Calu3 (cell line): ENCODE data around the gene POLR1D. TPM values are rescaled to one million over a fixed set of nuclear protein-coding genes. Genes with fewer than 3 reads are reported as not detected.

Experiments used
- BruUV-seq: library from RNA; stranded (reverse); fragments of 400-500 nt; replicated peaks from 2 replicates; lab custom pipeline; 2021; lab: Mats Ljungman, UMichigan
- CTCF ChIA-PET: fragments of 300-600 bp; sonication (Branson Sonifier 250); formaldehyde crosslinking; loops from one replicate; lab custom pipeline; 2022; ENCODE audit warnings: antibody characterized with exemption; lab: Charles Lee
- DNase-seq: peaks from one replicate; pipeline ENCODE4 v3.0.0; 2022
- H3K27ac Mint-ChIP-seq: one replicate; pipeline ENCODE4 v1.8.0; 2022; ENCODE audit warnings: mixed read lengths; ENCODE audit not compliant: unreplicated experiment
- H3K27me3 Mint-ChIP-seq: one replicate; pipeline ENCODE4 v1.8.0; 2022; ENCODE audit warnings: mixed read lengths; ENCODE audit not compliant: unreplicated experiment
- H3K36me3 Mint-ChIP-seq: one replicate; pipeline ENCODE4 v1.8.0; 2022; ENCODE audit warnings: mild to moderate bottlenecking, moderate library complexity, mixed read lengths; ENCODE audit not compliant: insufficient read depth, unreplicated experiment
- H3K4me1 Mint-ChIP-seq: one replicate; pipeline ENCODE4 v1.8.0; 2022; ENCODE audit warnings: mild to moderate bottlenecking, low read depth, mixed read lengths; ENCODE audit not compliant: unreplicated experiment
- H3K4me3 Mint-ChIP-seq: one replicate; pipeline ENCODE4 v1.8.0; 2022; ENCODE audit warnings: mild to moderate bottlenecking, low read depth, moderate library complexity, mixed read lengths; ENCODE audit not compliant: unreplicated experiment
- H3K9me3 Mint-ChIP-seq: one replicate; pipeline ENCODE4 v1.8.0; 2022; ENCODE audit warnings: low read depth, mixed read lengths; ENCODE audit not compliant: unreplicated experiment
- CTCF ChIP-seq: fragments of 200-600 bp; IDR thresholded peaks from one replicate; pipeline ENCODE4 v1.8.0; 2022; ENCODE audit warnings: antibody characterized with exemption; ENCODE audit not compliant: unreplicated experiment
- intact Hi-C: fragments of 100-400 bp; cut with micrococcal nuclease; formaldehyde crosslinking; loops from one replicate; pipeline ENCODE4 v1.10.0; 2022; ENCODE audit not compliant: unreplicated experiment
- total RNA-seq: library from RNA; stranded (reverse); gene quantifications from 2 replicates; pipeline ENCODE4 v1.2.3, GENCODE V29; 2022

The POLR1D gene
- total RNA-seq, 1 experiment from 2014 or later, result 97.7 TPM

GRCh38 chr13:27592865-27593264, 28.8 kb upstream of the POLR1D start:
- no peak for TF ChIP-seq CTCF
- no peaks in the 10 kb centered on the region for H3K9me3 Mint-ChIP-seq
- H3K36me3 Mint-ChIP-seq, result no peaks in the 10 kb centered on the region
- BruUV-seq, result no TSS peak
- intact Hi-C loops, result no loop called here
- no peak for DNase-seq
- H3K27me3 Mint-ChIP-seq, result no peaks in the 10 kb centered on the region
- no peaks in the 10 kb centered on the region for H3K4me1 Mint-ChIP-seq
- CTCF ChIA-PET, result no interaction called here
- no peak overlapping the region for H3K27ac Mint-ChIP-seq
- no peak overlapping the region for H3K4me3 Mint-ChIP-seq

DNA sequence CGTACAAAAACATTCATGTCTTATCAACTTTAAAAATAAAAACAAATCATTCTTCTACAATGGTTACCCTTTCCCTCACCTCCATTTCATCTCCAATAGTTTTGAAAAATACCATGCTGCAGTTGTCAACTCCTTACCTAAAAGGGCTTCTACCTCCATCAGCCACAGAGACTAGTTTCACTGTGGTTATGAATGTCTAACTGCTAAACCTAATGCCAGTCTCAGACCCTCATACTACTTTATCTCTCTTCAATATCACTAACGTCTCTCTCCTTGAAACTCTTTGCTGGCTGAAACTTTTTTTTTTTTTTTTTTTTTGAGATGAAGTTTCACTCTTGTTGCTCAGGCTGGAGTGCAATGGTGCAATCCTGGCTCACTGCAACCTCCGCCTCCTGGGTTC, 28.4 kb upstream of the POLR1D start:
- no peak overlapping the region for H3K27ac Mint-ChIP-seq
- H3K4me1 Mint-ChIP-seq, result no peaks in the 10 kb centered on the region
- CTCF ChIA-PET, result no interaction called here
- no TSS peak for BruUV-seq
- DNase-seq, result no peak
- no peaks in the 10 kb centered on the region for H3K27me3 Mint-ChIP-seq
- no peaks in the 10 kb centered on the region for H3K36me3 Mint-ChIP-seq
- intact Hi-C loops, result no loop called here
- no peak for TF ChIP-seq CTCF
- H3K4me3 Mint-ChIP-seq, result no peak overlapping the region
- no peaks in the 10 kb centered on the region for H3K9me3 Mint-ChIP-seq

DNA sequence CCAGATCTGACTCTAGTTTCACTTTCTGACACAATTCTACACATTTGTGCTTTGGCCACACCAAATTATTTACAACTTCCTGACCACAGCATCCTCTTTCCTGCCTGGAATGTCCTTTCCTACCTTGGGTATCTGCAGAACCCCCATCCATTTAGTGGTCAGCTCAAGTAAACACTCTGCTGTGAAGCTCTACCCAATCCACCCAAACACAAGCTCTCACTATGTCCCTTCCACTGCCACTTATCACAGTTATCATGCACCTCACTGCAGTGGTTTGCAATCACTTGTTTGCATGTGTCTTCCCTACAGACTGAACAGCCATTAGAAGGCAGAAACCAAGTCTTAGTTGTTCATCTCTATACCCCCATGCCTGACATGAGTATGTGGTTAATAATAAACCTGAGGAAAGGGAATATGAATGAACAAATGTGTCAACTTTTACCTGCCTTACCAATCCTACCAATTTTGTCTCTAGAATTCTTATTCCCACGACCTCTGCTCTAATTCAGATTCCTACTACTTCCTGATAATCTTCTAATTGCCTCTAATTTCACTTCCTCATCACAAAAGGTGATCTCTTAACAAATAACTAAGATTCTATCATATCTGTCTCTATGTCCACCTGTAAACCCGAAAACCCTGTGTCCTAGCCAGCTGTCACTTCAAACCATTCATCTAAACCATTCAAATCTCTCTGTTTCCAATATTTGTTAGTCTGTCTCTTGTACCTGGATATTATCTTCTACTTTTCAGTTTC, 26.5 kb upstream of the POLR1D start:
- TF ChIP-seq CTCF, result no peak
- no peaks in the 10 kb centered on the region for H3K9me3 Mint-ChIP-seq
- peaks cover 1% of the 10 kb centered on the region for H3K4me1 Mint-ChIP-seq
- BruUV-seq, result no TSS peak
- H3K27me3 Mint-ChIP-seq, result no peaks in the 10 kb centered on the region
- H3K36me3 Mint-ChIP-seq, result no peaks in the 10 kb centered on the region
- H3K4me3 Mint-ChIP-seq, result no peak overlapping the region
- no peak for DNase-seq
- CTCF ChIA-PET, result no interaction called here
- H3K27ac Mint-ChIP-seq, result no peak overlapping the region
- intact Hi-C loops, result no loop called here

- CTCF ChIA-PET, result interaction anchor here (0.6 kb wide), 1 partner anchor 1288 kb away, joined by 5 read pairs; no protein-coding TSS in a partner anchor
- intact Hi-C loops, result no loop called here
- Mint-ChIP-seq H3K36me3 (no peaks in the 10 kb centered on the region), H3K27ac (no peak overlapping the region), H3K4me3 (no peak overlapping the region), H3K9me3 (no peaks in the 10 kb centered on the region), H3K4me1 (peaks cover 10% of the 10 kb centered on the region), H3K27me3 (no peaks in the 10 kb centered on the region)
- BruUV-seq, result no TSS peak
- no peak for DNase-seq
- no peak for TF ChIP-seq CTCF
These were observed 22.6 kb upstream of the POLR1D start for GRCh38 chr13:27599096-27599495.
